Progenitor cell of endocrine pancreas (in vitro differentiated cells): Measurements from ENCODE around the gene TUBGCP5. TPM values are rescaled to one million over a fixed set of nuclear protein-coding genes. Genes with fewer than 3 reads are reported as not detected.

Experiments used
- DNase-seq: peaks from one replicate; pipeline ENCODE4 v3.0.0; 2021; ENCODE audit warnings: low spot score; ENCODE audit not compliant: unreplicated experiment
- H3K27ac Mint-ChIP-seq: 2 replicates; pipeline ENCODE4 v1.8.0; 2021; ENCODE audit warnings: mild to moderate bottlenecking, moderate library complexity, mixed read lengths
- H3K27me3 Mint-ChIP-seq: 2 replicates; pipeline ENCODE4 v1.8.0; 2021; ENCODE audit warnings: mixed read lengths
- H3K36me3 Mint-ChIP-seq: 2 replicates; pipeline ENCODE4 v1.8.0; 2022; ENCODE audit warnings: mixed read lengths; ENCODE audit not compliant: insufficient read depth
- H3K4me1 Mint-ChIP-seq: 2 replicates; pipeline ENCODE4 v1.8.0; 2021; ENCODE audit warnings: low read depth, mixed read lengths
- H3K4me3 Mint-ChIP-seq: 2 replicates; pipeline ENCODE4 v1.8.0; 2021; ENCODE audit warnings: low read depth, mild to moderate bottlenecking, moderate library complexity, mixed read lengths
- H3K9me3 Mint-ChIP-seq: 2 replicates; pipeline ENCODE4 v1.8.0; 2021; ENCODE audit warnings: low read depth, mixed read lengths
- CTCF ChIP-seq: fragments of 200-600 bp; sonication (generic); IDR thresholded peaks from one replicate; pipeline ENCODE4 v1.5.0; 2021; ENCODE audit warnings: antibody characterized with exemption, mild to moderate bottlenecking; ENCODE audit not compliant: unreplicated experiment
- total RNA-seq: library from RNA; stranded (reverse); gene quantifications from 2 replicates; pipeline ENCODE4 v1.2.1, GENCODE V29; 2021

Gene TUBGCP5
- total RNA-seq, 1 donor from 2014 or later, result 22.5 TPM

- Mint-ChIP-seq H3K27me3 (no peaks in the 10 kb centered on the region), H3K4me3 (no peak overlapping the region), H3K9me3 (no peaks in the 10 kb centered on the region), H3K27ac (peak overlapping the region; percentile 76), H3K4me1 (peaks cover 36% of the 10 kb centered on the region), H3K36me3 (peaks cover 2% of the 10 kb centered on the region)
- no peak for DNase-seq
- no peak for TF ChIP-seq CTCF
Observed at GRCh38 chr15:22960556-22960955, 78.8 kb downstream of the TUBGCP5 start.

- Mint-ChIP-seq H3K4me1 (peaks cover 36% of the 10 kb centered on the region), H3K36me3 (peaks cover 2% of the 10 kb centered on the region), H3K4me3 (no peak overlapping the region), H3K9me3 (no peaks in the 10 kb centered on the region), H3K27me3 (no peaks in the 10 kb centered on the region), H3K27ac (peak overlapping the region; percentile 76)
- no peak for DNase-seq
- TF ChIP-seq CTCF, result no peak
Observed at GRCh38 chr15:22960126-22960525, 79.2 kb downstream of the TUBGCP5 start.

- H3K4me3 Mint-ChIP-seq, result no peak overlapping the region
- H3K36me3 Mint-ChIP-seq, result peaks cover 2% of the 10 kb centered on the region
- H3K27ac Mint-ChIP-seq, result peak overlapping the region; percentile 56
- DNase-seq, result no peak
- no peaks in the 10 kb centered on the region for H3K9me3 Mint-ChIP-seq
- H3K27me3 Mint-ChIP-seq, result no peaks in the 10 kb centered on the region
- no peak for TF ChIP-seq CTCF
- H3K4me1 Mint-ChIP-seq, result peaks cover 34% of the 10 kb centered on the region
Observed at GRCh38 chr15:22959321-22960101, 79.9 kb downstream of the TUBGCP5 start.

- Mint-ChIP-seq H3K27ac (peak overlapping the region; percentile 88), H3K36me3 (peaks cover 2% of the 10 kb centered on the region), H3K4me1 (peaks cover 31% of the 10 kb centered on the region), H3K4me3 (no peak overlapping the region), H3K27me3 (no peaks in the 10 kb centered on the region), H3K9me3 (no peaks in the 10 kb centered on the region)
- TF ChIP-seq CTCF, result no peak
- DNase-seq, result no peak
Observed at GRCh38 chr15:22958487-22959280, 80.7 kb downstream of the TUBGCP5 start.

GRCh38 chr15:22956978-22957260 is 82.5 kb downstream of the TUBGCP5 start:
- no peak overlapping the region for H3K27ac Mint-ChIP-seq
- H3K36me3 Mint-ChIP-seq, result peaks cover 3% of the 10 kb centered on the region
- TF ChIP-seq CTCF, result no peak
- H3K9me3 Mint-ChIP-seq, result no peaks in the 10 kb centered on the region
- H3K4me1 Mint-ChIP-seq, result peaks cover 33% of the 10 kb centered on the region
- no peak overlapping the region for H3K4me3 Mint-ChIP-seq
- no peaks in the 10 kb centered on the region for H3K27me3 Mint-ChIP-seq
- DNase-seq, result no peak
